NCI-H2227 (cell line): ENCODE data around the gene OSCAR.

Experiments used
- DNase-seq: peaks from one replicate; lab custom pipeline; 2025; ENCODE audit not compliant: unreplicated experiment; lab: John Stamatoyannopoulos, UW

OSCAR gene, protein sequence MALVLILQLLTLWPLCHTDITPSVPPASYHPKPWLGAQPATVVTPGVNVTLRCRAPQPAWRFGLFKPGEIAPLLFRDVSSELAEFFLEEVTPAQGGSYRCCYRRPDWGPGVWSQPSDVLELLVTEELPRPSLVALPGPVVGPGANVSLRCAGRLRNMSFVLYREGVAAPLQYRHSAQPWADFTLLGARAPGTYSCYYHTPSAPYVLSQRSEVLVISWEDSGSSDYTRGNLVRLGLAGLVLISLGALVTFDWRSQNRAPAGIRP

DNA sequence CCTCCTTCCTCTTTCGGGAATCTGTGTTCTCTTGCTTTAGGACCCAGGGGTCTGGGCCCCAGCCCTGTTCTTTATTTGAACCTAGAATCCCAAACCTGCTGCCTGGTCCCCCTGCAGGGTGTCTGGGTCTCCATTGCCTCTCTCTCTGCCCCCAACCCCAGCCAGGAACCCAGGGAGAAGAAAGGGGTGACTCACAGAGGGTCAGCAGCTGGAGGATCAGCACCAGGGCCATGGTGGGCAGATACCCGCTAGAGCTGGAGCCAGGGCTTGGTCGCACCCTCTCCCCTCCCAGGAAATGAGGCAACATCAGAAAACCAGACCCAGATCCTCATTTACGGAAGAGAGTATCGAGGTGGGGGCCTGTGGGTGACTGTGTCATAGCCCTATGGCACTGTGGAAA, at the start of gene OSCAR:
TSS of gene OSCAR (minus strand) at position 243 of the 400 bp plus-strand sequence. CDS start at position 232, 11 bp downstream.
- no peak for DNase-seq

DNA sequence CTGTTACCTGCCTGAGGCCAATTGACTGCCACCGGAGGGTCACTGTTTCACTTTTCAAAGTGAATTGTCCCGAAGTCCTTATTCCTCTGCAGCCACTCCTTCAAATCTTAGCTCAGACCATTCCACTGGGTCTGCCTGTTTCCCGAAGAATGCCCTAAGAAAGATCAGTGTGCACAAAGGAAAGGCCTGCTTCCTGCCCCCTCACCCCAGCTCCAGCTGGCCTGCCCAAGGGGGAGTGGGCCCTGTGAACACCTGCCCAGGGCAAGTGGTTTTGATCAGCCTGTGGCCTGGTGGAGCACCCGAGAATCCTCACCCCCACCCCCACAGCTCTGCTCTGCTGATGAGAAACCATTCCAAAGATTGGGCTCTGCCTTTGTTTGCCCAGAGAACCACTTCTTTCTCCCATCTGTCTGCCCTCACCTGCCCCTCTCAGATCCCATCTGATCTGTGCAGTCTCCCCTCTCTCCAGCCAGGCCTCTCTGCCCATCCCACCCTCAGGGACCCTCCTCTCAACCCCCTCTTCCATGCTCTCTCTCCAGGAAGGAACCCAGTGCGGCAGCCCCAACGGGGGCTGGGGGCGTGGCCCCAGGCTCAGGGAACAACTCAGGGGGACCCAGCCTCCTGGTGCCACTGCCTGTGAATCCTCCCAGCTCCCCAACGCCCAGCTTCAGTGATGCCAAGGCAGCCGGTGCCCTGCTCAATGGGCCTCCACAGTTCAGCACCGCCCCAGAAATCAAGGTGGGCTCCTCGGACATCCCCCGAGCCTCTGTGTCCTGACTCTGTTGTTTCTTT, 48.6 kb upstream of the OSCAR start:
- DNase-seq: no peak

DNA sequence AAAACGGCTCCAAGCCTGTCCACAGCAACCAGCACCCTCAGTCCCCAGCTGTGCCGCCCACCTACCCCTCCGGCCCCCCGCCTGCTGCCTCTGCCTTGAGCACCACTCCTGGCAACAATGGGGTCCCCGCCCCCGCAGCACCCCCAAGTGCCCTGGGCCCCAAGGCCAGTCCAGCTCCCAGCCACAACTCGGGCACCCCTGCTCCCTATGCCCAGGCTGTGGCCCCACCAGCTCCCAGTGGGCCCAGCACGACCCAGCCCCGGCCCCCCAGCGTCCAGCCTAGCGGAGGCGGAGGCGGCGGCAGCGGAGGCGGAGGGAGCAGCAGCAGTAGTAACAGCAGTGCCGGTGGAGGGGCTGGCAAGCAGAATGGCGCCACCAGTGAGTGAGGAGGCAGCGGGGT, 47.6 kb upstream of the OSCAR start:
- peak; percentile 71 for DNase-seq

DNA sequence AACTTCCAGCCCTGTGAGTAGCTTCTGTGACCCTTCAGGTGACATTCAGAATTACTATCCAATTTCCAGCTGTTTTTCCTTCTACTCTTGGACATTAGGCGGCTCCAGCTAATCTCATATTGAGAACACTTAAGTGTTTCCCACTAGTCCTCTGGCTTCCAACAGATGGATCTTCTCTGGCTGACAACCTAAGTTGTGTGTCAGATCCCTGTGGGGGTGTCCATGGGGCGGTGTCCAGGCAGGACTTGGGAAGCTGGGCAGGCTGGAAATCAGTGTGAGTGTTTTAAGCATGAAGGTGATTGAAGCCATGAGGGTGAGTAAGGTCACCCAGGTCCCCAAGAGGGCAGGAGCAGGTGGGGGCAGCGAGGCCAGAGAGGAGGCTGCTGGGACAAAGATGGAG, 47.1 kb upstream of the OSCAR start:
- DNase-seq: peak; percentile 87

DNA sequence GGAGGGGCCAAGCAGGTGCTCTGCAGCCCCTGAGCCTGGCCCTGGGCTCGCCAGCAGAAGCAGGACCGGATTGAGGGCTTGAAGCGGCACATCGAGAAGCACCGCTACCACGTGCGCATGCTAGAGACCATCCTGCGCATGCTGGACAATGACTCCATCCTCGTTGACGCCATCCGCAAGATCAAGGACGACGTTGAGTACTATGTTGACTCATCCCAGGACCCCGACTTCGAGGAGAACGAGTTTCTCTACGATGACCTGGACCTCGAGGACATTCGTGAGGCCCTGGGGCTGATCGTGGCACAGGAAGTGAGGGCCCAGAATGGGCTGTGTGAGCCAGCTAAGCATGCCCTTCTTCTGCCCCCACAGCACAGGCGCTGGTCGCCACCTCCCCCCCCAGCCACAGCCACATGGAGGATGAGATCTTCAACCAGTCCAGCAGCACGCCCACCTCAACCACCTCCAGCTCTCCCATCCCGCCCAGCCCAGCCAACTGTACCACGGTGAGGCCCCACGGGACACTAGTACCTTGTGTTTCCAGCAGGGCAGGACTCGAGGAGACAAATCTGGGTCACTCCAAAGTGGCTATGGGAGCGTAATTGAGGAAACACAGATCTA, 45.0 kb upstream of the OSCAR start:
- no peak for DNase-seq

DNA sequence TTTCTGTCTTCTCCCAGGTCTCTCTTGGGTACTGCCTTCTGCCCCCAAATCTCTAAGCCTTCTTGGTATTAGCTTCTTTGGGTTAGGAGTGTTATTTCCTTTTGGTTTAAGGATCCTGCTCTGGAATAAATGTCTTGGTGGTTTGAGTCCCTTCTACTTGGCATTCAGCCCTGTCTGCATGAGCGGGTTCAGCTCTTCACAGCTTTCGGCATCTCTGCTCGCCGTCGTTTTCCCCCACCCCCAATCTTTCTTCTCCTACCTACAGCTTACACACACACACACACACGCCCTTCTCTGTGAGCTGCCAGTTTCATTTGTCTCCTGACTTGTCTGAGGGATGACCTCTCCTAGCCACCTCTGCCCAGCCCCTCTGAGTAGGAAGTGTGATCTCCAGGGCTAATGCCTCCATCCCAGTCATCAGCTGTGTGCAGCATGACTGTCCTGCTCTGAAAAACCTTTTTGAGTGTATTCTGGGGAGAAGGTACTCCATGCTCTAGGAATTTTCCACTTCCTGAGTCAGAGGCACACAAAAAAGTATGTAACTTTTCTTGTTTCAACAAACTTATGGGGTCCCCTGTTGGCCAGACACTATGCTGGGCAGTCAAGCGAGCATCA, 41.7 kb upstream of the OSCAR start:
- DNase-seq: no peak

DNA sequence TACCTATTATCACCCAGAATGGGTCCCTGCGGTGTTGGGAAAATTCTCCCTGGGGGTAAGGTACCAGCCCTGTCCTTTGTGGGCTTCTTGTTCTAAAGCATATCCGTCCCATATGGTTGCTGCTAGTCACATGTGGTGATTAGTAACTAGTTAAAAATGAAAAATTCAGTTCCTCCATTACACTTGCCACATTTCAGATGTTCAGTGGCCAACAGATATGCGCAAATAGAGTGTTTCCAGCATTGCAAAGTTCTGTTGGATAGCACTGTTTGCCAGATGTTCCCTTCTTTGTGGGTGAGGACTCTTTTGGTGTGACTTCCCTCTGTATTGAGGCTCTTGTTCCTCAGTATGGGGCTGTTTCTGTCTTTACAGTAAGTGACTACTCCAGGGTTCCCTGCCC, 40.8 kb upstream of the OSCAR start:
- DNase-seq: no peak

DNA sequence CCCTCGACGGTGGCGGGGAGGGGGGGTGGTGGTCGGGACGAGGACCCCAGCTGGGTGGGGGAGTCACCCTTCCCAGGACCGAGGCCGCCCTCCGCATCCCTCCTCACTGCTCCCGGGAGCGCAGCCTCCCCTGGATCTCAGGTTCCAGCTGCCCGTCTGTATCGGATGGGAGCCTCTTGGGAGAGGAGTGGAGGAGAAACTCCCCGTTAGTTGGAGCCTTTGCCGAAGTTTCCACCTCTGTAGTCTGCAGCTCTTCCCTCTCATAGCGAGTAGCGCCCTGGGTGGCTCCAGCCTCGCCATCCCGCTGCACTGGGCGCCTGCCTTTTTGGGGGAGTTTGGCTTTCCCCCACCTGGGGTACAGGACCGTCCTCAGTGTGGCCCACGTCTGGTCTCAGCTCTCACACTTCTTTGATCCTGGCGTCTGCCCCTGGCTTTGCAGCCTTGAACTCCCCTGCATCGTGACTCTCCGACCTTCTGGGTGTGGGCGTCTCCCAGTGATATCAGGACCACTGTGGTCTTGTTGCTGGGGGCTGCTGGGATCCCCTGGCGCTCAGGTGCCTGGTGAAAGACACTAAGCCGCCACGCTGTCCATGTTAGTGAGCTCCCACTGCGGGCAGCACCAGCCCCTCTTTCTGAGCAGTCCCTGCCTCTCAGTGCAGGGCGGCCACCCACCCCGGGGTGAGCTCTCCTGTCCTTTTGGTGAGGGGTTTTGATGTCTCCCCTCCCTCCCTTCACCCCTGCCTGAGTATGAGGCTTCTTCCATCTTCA, 38.1 kb upstream of the OSCAR start:
- no peak for DNase-seq

DNA sequence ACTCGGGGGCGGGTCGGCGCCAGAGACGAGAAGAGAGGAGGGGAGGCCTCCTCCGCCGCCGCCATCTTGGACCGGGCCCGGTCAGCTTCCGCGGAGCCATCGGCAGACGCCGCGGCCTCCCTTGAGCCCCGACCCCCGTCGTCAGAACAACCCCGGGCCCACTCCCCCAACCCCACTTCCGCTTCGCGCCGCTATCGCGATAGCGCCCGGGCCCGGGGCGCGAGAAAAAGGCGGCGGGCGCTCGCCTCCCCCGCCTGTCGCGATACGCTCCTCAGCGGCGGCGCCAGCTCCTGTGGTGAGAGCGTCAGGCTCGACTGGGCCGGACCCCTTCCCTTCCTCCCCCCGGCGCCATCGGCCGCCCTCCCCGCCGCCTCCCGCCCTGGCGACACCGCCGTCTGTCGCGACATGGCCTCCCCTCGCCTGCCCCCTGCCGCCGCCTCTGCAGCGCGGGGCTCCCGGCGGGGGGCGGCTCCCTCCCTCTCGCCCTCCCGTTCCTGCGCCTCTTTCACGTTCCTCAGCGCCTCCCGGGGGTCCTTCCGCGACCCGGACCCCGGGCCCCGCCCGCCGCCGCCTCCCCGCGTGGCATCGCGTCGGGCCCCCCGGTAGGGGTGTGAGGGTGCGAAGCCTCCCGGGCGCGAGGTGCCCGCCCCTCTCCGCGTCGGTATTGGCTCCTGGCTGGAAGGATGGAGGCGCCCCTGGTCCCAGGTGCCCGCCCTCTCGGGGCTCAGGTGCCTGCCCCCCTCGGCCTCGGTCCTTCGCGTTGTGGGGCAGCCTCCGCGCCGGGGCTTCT, 37.3 kb upstream of the OSCAR start, which contains the start of gene CNOT3:
TSS of gene CNOT3 (plus strand) at position 64 of the 790 bp plus-strand sequence. CDS start 5,217 bp downstream, outside the sequence.
- DNase-seq: peak; percentile 67

DNA sequence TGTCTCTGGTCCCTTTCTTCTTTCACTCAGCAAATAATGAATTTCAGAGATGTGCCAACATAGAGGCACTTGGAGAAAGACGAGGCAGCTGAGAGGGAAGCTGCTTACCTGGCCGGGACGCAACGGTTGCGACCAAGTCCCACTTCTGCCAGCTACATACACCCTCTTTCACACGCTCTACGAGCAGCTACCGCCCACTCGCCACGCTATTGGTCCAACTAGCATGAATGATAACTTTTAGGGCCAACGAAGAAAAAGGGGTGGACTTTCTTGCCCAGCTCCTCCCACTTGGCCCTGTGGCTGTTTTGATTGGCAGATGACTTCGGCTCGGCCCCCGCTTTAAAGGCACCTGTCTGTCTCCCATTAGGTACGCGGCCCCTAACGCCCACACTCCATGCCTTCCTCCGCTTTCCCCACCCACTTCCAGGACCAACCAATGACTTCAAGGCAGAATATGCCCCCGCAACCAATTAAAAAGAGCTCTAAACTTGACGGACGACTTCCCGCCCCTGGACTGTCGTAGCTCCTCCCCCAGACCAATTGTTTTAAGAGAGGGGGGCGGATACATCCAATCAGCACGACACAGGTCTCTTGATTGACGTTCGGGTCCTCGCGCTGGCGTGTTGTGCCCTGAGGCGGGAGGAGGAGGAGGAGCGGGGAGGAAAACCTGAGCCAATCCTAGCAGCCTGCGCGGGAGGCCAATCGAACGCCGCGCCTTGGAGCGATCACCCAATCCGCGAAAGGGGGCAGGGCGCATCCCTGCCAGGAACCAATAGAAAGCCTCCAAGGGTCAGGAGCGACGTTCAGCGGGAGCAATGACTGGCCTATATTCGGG, 36.5 kb upstream of the OSCAR start:
- peak; percentile 100 for DNase-seq

DNA sequence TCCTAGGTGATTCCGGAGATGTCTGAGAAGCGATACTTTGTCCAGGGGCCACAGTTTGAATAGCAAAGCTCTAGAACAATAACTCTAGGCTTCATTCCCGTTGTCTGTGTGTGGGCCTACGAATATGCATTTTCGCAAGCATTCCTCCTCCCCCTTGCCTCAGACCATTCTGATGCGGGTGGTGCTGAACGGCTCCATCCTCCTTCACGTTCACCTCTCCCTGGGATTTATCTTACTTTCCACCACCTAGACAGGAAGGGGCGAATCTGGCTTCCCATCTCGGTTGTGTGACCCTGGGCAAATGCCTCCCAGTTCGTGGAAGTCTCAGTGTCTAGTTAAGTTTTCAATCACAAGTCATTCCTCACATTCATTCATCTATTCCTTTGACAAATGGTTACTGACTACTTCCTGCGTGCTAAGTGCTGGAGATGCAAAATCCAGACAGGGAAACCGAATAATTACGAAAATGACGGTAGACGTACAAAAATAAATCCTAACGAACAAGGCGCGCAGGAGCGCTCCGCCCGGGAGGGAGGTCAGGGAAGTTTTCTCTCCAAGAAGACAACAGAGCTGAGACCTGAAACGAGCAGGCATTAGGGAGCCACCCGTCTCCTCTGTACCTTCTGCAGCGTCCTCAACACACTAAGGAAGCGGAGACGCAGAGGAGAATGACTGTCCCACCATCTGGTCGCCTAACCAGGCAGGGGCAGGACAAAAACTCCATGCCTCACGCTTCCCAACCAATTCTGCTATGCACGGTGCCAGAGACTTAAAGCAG, 35.7 kb upstream of the OSCAR start:
- peak; percentile 76 for DNase-seq

DNA sequence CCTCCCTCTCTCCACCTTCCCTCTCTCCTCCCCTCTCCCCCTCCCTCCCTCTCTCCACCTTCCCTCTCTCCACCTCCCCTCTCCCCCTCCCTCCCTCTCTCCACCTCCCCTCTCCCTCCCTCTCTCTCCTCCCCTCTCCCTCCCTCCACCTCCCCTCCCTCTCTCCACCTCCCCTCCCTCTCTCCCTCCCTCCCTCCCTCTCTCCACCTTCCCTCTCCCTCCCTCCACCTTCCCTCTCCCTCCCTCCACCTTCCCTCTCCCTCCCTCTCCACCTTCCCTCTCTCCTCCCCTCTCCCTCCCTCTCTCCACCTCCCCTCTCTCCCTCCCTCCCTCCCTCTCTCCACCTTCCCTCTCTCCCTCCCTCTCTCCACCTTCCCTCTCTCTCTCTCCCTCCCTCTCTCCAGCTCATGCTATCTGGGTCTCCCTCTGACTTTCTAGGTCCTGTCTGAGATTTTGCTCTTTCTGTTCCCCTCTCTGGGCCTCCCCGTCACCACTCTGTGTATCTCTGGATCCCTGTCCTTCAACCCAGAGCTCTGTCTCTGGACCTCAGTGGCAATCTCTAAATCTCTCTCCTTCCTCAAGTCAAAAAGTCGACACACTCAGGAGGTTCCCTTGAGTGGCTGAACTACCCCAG, 33.5 kb upstream of the OSCAR start:
- no peak for DNase-seq

DNA sequence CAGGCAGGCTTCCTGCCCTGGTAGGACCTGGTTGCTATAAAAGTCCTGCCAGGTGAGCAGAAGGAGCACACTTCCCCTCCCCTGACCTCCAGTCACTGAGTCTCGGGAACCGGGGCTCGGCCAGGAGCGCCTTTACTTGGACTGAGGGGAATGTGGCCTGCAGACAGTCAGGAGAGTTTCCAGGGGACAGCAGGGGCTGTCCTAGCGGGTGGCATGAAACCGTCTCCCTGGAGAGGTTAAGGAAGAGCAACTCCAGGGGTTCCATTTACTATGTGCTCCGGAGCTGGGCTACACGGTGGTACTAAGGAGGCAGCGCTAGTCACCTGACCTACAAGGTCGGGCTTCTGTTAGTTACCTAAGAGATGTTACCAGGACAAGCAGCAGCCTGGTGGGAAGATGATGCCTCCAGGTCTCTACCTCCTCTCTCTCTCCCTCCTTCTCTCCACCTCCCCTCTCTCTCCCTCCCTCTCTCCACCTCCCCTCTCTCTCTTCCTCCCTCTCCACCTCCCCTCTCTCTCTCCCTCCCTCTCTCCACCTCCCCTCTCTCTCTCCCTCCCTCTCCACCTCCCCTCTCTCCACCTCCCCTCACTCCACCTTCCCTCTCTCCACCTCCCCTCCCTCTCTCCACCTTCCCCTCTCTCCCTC, 32.8 kb upstream of the OSCAR start:
- DNase-seq: peak; percentile 86

DNA sequence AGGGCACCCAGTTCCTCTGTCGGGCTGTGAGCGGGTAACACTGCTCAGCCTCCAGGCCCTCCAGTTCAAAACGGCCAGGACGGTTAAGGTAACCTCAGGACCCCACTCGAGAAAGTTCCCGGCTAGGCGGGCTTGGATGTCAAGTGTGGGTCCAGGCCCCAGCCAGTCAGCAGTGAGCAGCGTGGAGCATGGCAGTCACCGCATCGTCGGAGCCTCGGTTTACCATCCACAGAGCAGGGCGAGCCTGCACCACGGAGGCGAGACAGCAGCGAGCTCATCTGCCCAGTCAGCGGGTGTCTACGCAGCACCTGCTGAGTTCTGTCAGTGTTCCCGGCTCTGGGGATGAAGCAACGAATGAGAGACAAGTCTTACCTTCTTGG, 29.0 kb upstream of the OSCAR start:
- no peak for DNase-seq

DNA sequence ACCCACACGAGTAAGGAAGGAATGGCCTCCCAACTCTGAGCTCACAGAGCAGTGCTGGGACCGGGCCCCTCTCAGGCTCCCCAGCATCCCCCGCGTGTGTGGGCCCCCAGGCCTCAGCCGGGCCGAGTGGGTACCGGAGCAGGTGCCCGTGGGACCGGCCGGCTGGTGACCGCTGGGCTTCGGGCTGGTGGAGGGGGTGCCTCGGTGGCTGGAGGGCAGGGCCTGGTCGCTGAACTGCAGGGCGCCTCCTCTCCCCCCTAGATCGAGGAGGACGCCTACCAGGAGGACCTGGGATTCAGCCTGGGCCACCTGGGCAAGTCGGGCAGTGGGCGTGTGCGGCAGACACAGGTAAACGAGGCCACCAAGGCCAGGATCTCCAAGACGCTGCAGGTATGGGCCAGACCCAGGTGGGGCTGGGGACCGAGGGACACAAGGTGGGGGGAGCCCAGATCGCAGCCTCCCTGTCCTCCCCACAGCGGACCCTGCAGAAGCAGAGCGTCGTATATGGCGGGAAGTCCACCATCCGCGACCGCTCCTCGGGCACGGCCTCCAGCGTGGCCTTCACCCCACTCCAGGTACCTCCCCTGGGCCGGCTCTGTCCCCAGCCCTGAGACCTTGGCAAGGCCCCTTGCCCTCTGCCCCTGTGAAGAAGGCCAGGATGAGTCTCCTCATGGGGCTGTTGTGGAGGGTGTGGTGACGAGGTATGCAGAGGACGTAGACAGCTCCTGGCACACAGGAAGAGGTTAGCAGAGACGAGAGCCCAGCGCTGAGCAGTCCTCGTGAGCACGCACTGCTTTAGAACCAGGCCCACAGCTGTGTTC, 28.4 kb upstream of the OSCAR start:
- DNase-seq: no peak

DNA sequence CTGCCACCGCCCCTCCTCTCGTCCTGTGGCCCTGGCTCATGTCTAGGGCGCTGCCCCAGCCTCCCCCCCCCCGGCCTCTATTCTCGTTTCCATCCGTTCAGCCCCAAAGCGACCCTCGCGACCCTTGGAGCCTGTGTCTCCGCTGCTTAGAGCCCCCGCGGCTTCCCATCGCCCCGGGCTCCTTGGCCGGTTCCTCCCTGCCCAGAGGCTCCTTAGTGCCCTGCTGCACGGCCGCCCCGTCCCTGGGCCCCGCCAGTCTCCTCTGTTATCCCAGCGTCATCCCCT, 27.8 kb upstream of the OSCAR start:
- DNase-seq: no peak
